HepG2 (cell line): ENCODE data around the gene SERINC4. TPM values are rescaled to one million over a fixed set of nuclear protein-coding genes. Genes with fewer than 3 reads are reported as not detected.

Experiments
- HNRNPLL ChIP-seq: fragments of 200-400 bp; formaldehyde crosslinking; IDR thresholded peaks from 2 replicates; pipeline ENCODE4 v1.6.1; 2017; ENCODE audit warnings: mild to moderate bottlenecking, low read depth, low read length; ENCODE audit not compliant: poor library complexity, severe bottlenecking
- MAFF ChIP-seq: IDR thresholded peaks from 2 replicates; pipeline ENCODE4 v1.6.1; 2011; ENCODE audit warnings: low read depth, low read length, improper control_type of control experiment
- SNAPC2 ChIP-seq: sonication (generic); formaldehyde crosslinking; IDR thresholded peaks from 2 replicates; pipeline ENCODE4 v1.8.1; 2022; ENCODE audit warnings: mild to moderate bottlenecking, missing genetic modification reagents
- TOPORS ChIP-seq: sonication (generic); formaldehyde crosslinking; IDR thresholded peaks from 2 replicates; pipeline ENCODE4 v1.8.0; 2023; ENCODE audit warnings: mild to moderate bottlenecking, missing genetic modification reagents
- ZBTB3 ChIP-seq: sonication (generic); formaldehyde crosslinking; IDR thresholded peaks from 2 replicates; pipeline ENCODE4 v1.4.0; 2020; ENCODE audit warnings: low read depth, mild to moderate bottlenecking, moderate library complexity, missing genetic modification reagents, borderline replicate concordance
- ZNF562 ChIP-seq: sonication (generic); formaldehyde crosslinking; IDR thresholded peaks from 2 replicates; pipeline ENCODE4 v1.8.0; 2022; ENCODE audit warnings: missing genetic modification reagents, borderline replicate concordance
- ZNF724P ChIP-seq: sonication (generic); formaldehyde crosslinking; IDR thresholded peaks from 2 replicates; pipeline ENCODE4 v1.8.0; 2022; ENCODE audit warnings: missing genetic modification reagents, borderline replicate concordance
- polyA plus RNA-seq, 8 experiments: library from polyadenylated mRNA; depleted of rRNA in 3 of 8; stranded (reverse) in 7 of 8; unstranded in 1 of 8; fragments of >200 nt; fragmentation: Illumina TruSeq in 4 of 8; extraction: Trizol in 4 of 8; gene quantifications; 2 replicates each; pipeline versions ENCODE4 v1.2.1 to v1.2.3, GENCODE V29; 2011 to 2016; ENCODE audit warnings: low read depth in 4 of 8, missing spikeins in 1 of 8, mixed read lengths in 1 of 8; ENCODE audit not compliant: insufficient read depth in 1 of 8
- total RNA-seq, 5 experiments: library from RNA; depleted of rRNA; stranded (reverse); fragments of >200 nt; fragmentation: Illumina TruSeq; extraction: Trizol; gene quantifications; 2 replicates each; pipeline ENCODE4 v1.2.3, GENCODE V29; 2016; ENCODE audit warnings: low read depth in 1 of 5
- TF ChIP-seq, protein P1 (sequence below): sonication (generic); formaldehyde crosslinking; IDR thresholded peaks from 2 replicates; pipeline ENCODE4 v1.9.0; 2022; ENCODE audit warnings: missing genetic modification reagents, mild to moderate bottlenecking, borderline replicate concordance
- TF ChIP-seq, protein P2 (sequence below): sonication (generic); formaldehyde crosslinking; IDR thresholded peaks from 2 replicates; pipeline ENCODE4 v1.4.0; 2020; ENCODE audit warnings: low read depth, mild to moderate bottlenecking, missing genetic modification reagents
- TF ChIP-seq, protein P3 (sequence below): IDR thresholded peaks from 2 replicates; pipeline ENCODE4 v1.6.1; 2016; ENCODE audit warnings: mild to moderate bottlenecking

Gene SERINC4
- total and polyA plus RNA-seq, 2 of the 13 experiments (the other 11 are each of a cell fraction or from before 2014, with no cell fraction given): not detected

DNA sequence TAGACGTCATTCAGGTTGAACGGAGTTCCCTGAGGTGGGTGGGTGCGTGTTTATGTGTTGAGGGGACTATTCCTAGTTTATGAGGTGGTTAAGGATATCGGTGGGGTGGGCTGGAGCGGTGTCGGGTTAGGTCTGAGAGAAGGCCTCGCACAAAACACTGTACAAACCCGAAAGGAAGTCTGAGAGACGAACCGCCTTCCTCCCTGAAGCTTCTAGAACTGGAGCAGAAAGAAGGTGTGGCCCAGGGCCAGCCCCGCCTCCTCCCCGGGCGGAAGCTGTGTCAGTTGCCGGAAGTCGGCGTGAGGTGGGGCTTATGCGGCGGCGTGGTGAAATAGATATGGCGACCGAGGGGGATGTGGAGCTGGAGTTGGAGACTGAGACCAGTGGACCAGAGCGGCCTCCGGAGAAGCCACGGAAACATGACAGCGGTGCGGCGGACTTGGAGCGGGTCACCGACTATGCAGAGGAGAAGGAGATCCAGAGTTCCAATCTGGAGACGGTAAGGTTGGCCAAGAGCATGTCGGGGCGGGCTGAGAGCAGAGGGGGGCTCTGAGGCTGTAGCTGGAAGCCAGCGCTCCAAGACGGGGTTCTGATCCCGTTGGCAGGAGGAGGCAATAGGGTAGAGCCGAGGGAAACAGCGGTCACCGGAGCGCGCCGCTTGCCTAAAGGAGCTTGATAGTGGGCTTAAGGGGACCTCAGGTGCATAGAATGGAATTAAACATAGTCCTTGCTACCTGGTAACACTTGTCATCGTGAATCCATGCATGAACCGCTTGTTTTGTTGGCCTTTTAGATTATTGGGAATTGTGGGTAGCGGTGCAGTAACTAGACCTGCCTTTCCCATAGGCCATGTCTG, 494 bp upstream of the SERINC4 start, which contains the start of gene HYPK (continued):
- TF ChIP-seq, protein P1, sequence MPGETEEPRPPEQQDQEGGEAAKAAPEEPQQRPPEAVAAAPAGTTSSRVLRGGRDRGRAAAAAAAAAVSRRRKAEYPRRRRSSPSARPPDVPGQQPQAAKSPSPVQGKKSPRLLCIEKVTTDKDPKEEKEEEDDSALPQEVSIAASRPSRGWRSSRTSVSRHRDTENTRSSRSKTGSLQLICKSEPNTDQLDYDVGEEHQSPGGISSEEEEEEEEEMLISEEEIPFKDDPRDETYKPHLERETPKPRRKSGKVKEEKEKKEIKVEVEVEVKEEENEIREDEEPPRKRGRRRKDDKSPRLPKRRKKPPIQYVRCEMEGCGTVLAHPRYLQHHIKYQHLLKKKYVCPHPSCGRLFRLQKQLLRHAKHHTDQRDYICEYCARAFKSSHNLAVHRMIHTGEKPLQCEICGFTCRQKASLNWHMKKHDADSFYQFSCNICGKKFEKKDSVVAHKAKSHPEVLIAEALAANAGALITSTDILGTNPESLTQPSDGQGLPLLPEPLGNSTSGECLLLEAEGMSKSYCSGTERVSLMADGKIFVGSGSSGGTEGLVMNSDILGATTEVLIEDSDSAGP (CRISPR knock-in tag): peak; percentile 88
- TF ChIP-seq TOPORS (CRISPR knock-in tag) (no peak), ZNF562 (no peak), HNRNPLL (peak; percentile 49), MAFF (no peak), SNAPC2 (peak; percentile 37; the same call in 1 of the 2 replicates), ZNF724P (CRISPR knock-in tag) (peak; percentile 69; the same call in 1 of the 2 replicates), ZBTB3 (CRISPR knock-in tag) (no peak)
- TF ChIP-seq, protein P2, sequence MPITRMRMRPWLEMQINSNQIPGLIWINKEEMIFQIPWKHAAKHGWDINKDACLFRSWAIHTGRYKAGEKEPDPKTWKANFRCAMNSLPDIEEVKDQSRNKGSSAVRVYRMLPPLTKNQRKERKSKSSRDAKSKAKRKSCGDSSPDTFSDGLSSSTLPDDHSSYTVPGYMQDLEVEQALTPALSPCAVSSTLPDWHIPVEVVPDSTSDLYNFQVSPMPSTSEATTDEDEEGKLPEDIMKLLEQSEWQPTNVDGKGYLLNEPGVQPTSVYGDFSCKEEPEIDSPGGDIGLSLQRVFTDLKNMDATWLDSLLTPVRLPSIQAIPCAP (CRISPR knock-in tag): no peak
- TF ChIP-seq, protein P3, sequence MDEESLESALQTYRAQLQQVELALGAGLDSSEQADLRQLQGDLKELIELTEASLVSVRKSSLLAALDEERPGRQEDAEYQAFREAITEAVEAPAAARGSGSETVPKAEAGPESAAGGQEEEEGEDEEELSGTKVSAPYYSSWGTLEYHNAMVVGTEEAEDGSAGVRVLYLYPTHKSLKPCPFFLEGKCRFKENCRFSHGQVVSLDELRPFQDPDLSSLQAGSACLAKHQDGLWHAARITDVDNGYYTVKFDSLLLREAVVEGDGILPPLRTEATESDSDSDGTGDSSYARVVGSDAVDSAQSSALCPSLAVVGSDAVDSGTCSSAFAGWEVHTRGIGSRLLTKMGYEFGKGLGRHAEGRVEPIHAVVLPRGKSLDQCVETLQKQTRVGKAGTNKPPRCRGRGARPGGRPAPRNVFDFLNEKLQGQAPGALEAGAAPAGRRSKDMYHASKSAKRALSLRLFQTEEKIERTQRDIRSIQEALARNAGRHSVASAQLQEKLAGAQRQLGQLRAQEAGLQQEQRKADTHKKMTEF (CRISPR knock-in tag): peak; percentile 71; the same call in 1 of the 2 replicates
- TF ChIP-seq, all 625 proteins: peak for 187
